Measurements from ENCODE around the gene OR1J4.
A peak's percentile ranks its signal among the peaks of the same experiment; 100 is the strongest.
"Not testable (repeated sequence)": the region's sequence is repeated elsewhere in the genome, so short reads cannot be mapped to it uniquely, and the experiment has no call there.

OR1J4 gene

GRCh38 chr9:122527193-122527592 lies 8.3 kb downstream of the OR1J4 start, which contains the start of gene OR1N1:
Gene OR1N1, minus strand, starts transcription at chr9:122527293. Its CDS starts 0 bp downstream, at chr9:122527293.
- no peaks in the 10 kb centered on the region for H3K36me3 ChIP-seq (ENCODE audit: control insufficient read depth, insufficient read depth, low read length, severe bottlenecking)
- no peaks in the 10 kb centered on the region for H3K27me3 ChIP-seq (replicated peaks; ENCODE audit: control insufficient read depth, insufficient read depth, low read length)
- no peak within 1 kb of the TSS for H3K4me3 ChIP-seq (ENCODE audit: low read length)
- H3K9ac ChIP-seq (ENCODE audit: low read length) = no peak within 1 kb of the TSS
- no peaks in the 10 kb centered on the region for H3K9me3 ChIP-seq (ENCODE audit: control insufficient read depth, low read length)
- DNase-seq (ENCODE audit: low read depth) = no peak
- H3K4me1 ChIP-seq (ENCODE audit: control insufficient read depth, insufficient read depth, low read length) = no peaks in the 10 kb centered on the region

GRCh38 chr9:122531157-122531556 lies 12.2 kb downstream of the OR1J4 start:
- not testable (repeated sequence) for H3K9me3 ChIP-seq (ENCODE audit: control insufficient read depth, low read length); H3K9ac ChIP-seq (ENCODE audit: low read length); H3K36me3 ChIP-seq (ENCODE audit: control insufficient read depth, insufficient read depth, low read length, severe bottlenecking); H3K27me3 ChIP-seq (replicated peaks; ENCODE audit: control insufficient read depth, insufficient read depth, low read length); H3K4me1 ChIP-seq (ENCODE audit: control insufficient read depth, insufficient read depth, low read length); H3K4me3 ChIP-seq (ENCODE audit: low read length); DNase-seq (ENCODE audit: low read depth)

GRCh38 chr9:122536134-122536533 lies 17.2 kb downstream of the OR1J4 start:
- Histone ChIP-seq H3K36me3 (ENCODE audit: control insufficient read depth, insufficient read depth, low read length, severe bottlenecking) (no peaks in the 10 kb centered on the region), H3K4me1 (ENCODE audit: control insufficient read depth, insufficient read depth, low read length) (no peaks in the 10 kb centered on the region), H3K27me3 (replicated peaks; ENCODE audit: control insufficient read depth, insufficient read depth, low read length) (no peaks in the 10 kb centered on the region), H3K9ac (ENCODE audit: low read length) (no peak overlapping the region), H3K4me3 (ENCODE audit: low read length) (no peak overlapping the region), H3K9me3 (ENCODE audit: control insufficient read depth, low read length) (peaks cover 5% of the 10 kb centered on the region)
- DNase-seq (ENCODE audit: low read depth) = peak; percentile 1

- H3K4me3 ChIP-seq (ENCODE audit: low read length); H3K9me3 ChIP-seq (ENCODE audit: control insufficient read depth, low read length); H3K9ac ChIP-seq (ENCODE audit: low read length); DNase-seq (ENCODE audit: low read depth); H3K4me1 ChIP-seq (ENCODE audit: control insufficient read depth, insufficient read depth, low read length); H3K36me3 ChIP-seq (ENCODE audit: control insufficient read depth, insufficient read depth, low read length, severe bottlenecking); H3K27me3 ChIP-seq (replicated peaks; ENCODE audit: control insufficient read depth, insufficient read depth, low read length): not testable (repeated sequence)
These were observed 18.1 kb downstream of the OR1J4 start for GRCh38 chr9:122537066-122537465.

DNA sequence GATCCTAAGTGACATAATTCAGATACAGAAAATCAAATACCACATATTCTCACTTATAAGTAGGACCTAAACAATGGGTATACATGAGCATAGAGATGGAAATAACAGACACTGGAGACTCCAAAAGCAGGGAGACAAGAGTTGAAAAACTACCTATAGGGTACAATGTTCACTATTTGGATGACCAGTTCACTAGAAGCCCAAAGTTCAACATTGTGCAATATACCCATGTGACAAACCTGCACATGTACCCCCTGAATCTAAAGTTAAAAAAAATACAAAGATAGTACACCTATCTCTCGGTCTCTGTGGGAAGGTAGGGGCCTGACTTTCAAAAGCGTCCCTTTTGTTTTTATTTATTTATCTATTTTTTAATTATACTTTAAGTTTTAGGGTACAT lies 19.8 kb downstream of the OR1J4 start:
- H3K36me3 ChIP-seq (ENCODE audit: control insufficient read depth, insufficient read depth, low read length, severe bottlenecking) = no peaks in the 10 kb centered on the region
- H3K4me1 ChIP-seq (ENCODE audit: control insufficient read depth, insufficient read depth, low read length) = no peaks in the 10 kb centered on the region
- H3K9me3 ChIP-seq (ENCODE audit: control insufficient read depth, low read length) = peaks cover 5% of the 10 kb centered on the region
- no peak overlapping the region for H3K4me3 ChIP-seq (ENCODE audit: low read length)
- H3K27me3 ChIP-seq (replicated peaks; ENCODE audit: control insufficient read depth, insufficient read depth, low read length) = no peaks in the 10 kb centered on the region
- no peak overlapping the region for H3K9ac ChIP-seq (ENCODE audit: low read length)
- no peak for DNase-seq (ENCODE audit: low read depth)

DNA sequence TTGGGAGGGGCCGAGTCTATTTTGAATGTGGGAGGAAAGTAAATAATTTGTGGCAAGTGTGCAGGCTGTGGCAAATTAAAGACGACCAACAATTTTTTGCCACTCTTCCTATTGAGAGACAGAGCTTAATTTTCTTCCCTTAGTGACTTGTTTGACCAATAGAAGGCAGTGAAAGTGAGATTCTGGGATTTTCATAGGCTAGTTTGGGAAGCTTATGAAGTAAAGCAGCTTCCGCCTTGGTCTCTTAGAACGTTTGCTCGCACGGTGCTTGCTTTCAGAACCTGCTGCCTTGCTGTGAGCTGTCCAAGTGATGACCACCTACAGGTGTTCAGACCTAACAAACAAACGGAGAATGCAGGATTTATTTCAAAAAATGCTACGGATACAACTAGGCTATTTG lies 27.3 kb downstream of the OR1J4 start:
- H3K27me3 ChIP-seq (replicated peaks; ENCODE audit: control insufficient read depth, insufficient read depth, low read length) = no peaks in the 10 kb centered on the region
- no peak overlapping the region for H3K9ac ChIP-seq (ENCODE audit: low read length)
- no peaks in the 10 kb centered on the region for H3K9me3 ChIP-seq (ENCODE audit: control insufficient read depth, low read length)
- DNase-seq (ENCODE audit: low read depth) = no peak
- peak overlapping the region; percentile 29 for H3K4me3 ChIP-seq (ENCODE audit: low read length)
- no peaks in the 10 kb centered on the region for H3K36me3 ChIP-seq (ENCODE audit: control insufficient read depth, insufficient read depth, low read length, severe bottlenecking)
- H3K4me1 ChIP-seq (ENCODE audit: control insufficient read depth, insufficient read depth, low read length) = no peaks in the 10 kb centered on the region

GRCh38 chr9:122551371-122551770 lies 32.4 kb downstream of the OR1J4 start:
- no peak for DNase-seq (ENCODE audit: low read depth)
- no peaks in the 10 kb centered on the region for H3K36me3 ChIP-seq (ENCODE audit: control insufficient read depth, insufficient read depth, low read length, severe bottlenecking)
- no peaks in the 10 kb centered on the region for H3K4me1 ChIP-seq (ENCODE audit: control insufficient read depth, insufficient read depth, low read length)
- no peak overlapping the region for H3K4me3 ChIP-seq (ENCODE audit: low read length)
- H3K27me3 ChIP-seq (replicated peaks; ENCODE audit: control insufficient read depth, insufficient read depth, low read length) = no peaks in the 10 kb centered on the region
- H3K9ac ChIP-seq (ENCODE audit: low read length) = no peak overlapping the region
- H3K9me3 ChIP-seq (ENCODE audit: control insufficient read depth, low read length) = no peaks in the 10 kb centered on the region

GRCh38 chr9:122552812-122553211 lies 33.9 kb downstream of the OR1J4 start, which contains the start of gene OR1N2:
Gene OR1N2, plus strand, starts transcription at chr9:122553112. Its CDS starts 100 bp downstream, at chr9:122553212.
- Histone ChIP-seq H3K4me1 (ENCODE audit: control insufficient read depth, insufficient read depth, low read length) (no peaks in the 10 kb centered on the region), H3K4me3 (ENCODE audit: low read length) (no peak within 1 kb of the TSS), H3K27me3 (replicated peaks; ENCODE audit: control insufficient read depth, insufficient read depth, low read length) (no peaks in the 10 kb centered on the region), H3K9ac (ENCODE audit: low read length) (no peak within 1 kb of the TSS), H3K9me3 (ENCODE audit: control insufficient read depth, low read length) (no peaks in the 10 kb centered on the region), H3K36me3 (ENCODE audit: control insufficient read depth, insufficient read depth, low read length, severe bottlenecking) (no peaks in the 10 kb centered on the region)
- no peak for DNase-seq (ENCODE audit: low read depth)

- no peaks in the 10 kb centered on the region for H3K4me1 ChIP-seq (ENCODE audit: control insufficient read depth, insufficient read depth, low read length)
- H3K9ac ChIP-seq (ENCODE audit: low read length) = no peak overlapping the region
- no peaks in the 10 kb centered on the region for H3K36me3 ChIP-seq (ENCODE audit: control insufficient read depth, insufficient read depth, low read length, severe bottlenecking)
- H3K9me3 ChIP-seq (ENCODE audit: control insufficient read depth, low read length) = peaks cover 7% of the 10 kb centered on the region
- no peak overlapping the region for H3K4me3 ChIP-seq (ENCODE audit: low read length)
- H3K27me3 ChIP-seq (replicated peaks; ENCODE audit: control insufficient read depth, insufficient read depth, low read length) = no peaks in the 10 kb centered on the region
- DNase-seq (ENCODE audit: low read depth) = no peak
These were observed 42.5 kb downstream of the OR1J4 start for GRCh38 chr9:122561446-122561845.

DNA sequence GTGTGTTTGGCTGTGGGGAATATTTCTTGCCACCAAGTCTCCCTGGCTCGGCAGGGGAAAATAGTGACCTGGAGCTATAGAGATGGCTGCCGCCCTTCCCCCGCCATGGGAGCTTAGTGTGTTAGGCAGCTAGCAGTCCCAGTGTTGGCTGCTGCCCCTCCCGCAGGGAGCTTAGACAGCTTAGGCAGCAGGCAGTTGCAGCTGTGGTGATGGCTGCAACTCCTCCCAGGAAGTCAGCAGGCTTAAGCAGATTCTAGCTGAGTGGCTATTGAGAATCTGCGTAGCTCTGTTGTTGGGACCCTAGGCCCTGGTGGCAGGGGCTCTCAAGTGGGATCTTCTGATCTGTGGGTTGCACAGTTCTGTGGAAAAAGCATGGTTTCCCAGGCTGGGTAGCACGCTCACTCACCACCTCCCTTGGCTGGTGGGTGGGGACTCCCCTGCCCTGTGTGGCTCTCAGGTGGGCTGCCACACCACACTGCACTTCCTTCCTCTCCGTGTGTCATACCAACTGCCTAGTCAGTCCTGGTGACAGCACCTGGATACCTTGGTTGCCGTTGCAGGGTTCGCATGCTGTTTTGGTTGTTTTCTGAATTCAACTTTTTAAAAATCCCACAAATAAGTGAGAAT lies 43.3 kb downstream of the OR1J4 start:
- Histone ChIP-seq H3K27me3 (replicated peaks; ENCODE audit: control insufficient read depth, insufficient read depth, low read length) (no peaks in the 10 kb centered on the region), H3K36me3 (ENCODE audit: control insufficient read depth, insufficient read depth, low read length, severe bottlenecking) (no peaks in the 10 kb centered on the region), H3K9ac (ENCODE audit: low read length) (no peak overlapping the region), H3K4me3 (ENCODE audit: low read length) (no peak overlapping the region), H3K4me1 (ENCODE audit: control insufficient read depth, insufficient read depth, low read length) (no peaks in the 10 kb centered on the region), H3K9me3 (ENCODE audit: control insufficient read depth, low read length) (peaks cover 7% of the 10 kb centered on the region)
- no peak for DNase-seq (ENCODE audit: low read depth)

- Histone ChIP-seq H3K27me3 (replicated peaks; ENCODE audit: control insufficient read depth, insufficient read depth, low read length) (no peaks in the 10 kb centered on the region), H3K36me3 (ENCODE audit: control insufficient read depth, insufficient read depth, low read length, severe bottlenecking) (no peaks in the 10 kb centered on the region), H3K4me3 (ENCODE audit: low read length) (no peak overlapping the region), H3K4me1 (ENCODE audit: control insufficient read depth, insufficient read depth, low read length) (no peaks in the 10 kb centered on the region), H3K9me3 (ENCODE audit: control insufficient read depth, low read length) (peaks cover 7% of the 10 kb centered on the region), H3K9ac (ENCODE audit: low read length) (no peak overlapping the region)
- no peak for DNase-seq (ENCODE audit: low read depth)
These were observed 49.0 kb downstream of the OR1J4 start for GRCh38 chr9:122567901-122568300.

Measured in adipocyte (in vitro differentiated cells).